Measurements from ENCODE around the gene P2RX1.
A peak's percentile ranks its signal among the peaks of the same experiment; 100 is the strongest.

The P2RX1 gene

GRCh38 chr17:3903051-3903825, 13.0 kb downstream of the P2RX1 start:
- no peak for DNase-seq

GRCh38 chr17:3900646-3901045, 15.6 kb downstream of the P2RX1 start:
- no peak for DNase-seq

- no peak for DNase-seq
These were observed 18.5 kb downstream of the P2RX1 start for GRCh38 chr17:3897731-3898130.

GRCh38 chr17:3896968-3897235, 19.4 kb downstream of the P2RX1 start:
- no peak for DNase-seq

GRCh38 chr17:3896108-3896967, 19.9 kb downstream of the P2RX1 start:
- DNase-seq, result peak; percentile 48

GRCh38 chr17:3895354-3895753, 20.9 kb downstream of the P2RX1 start:
- DNase-seq, result no peak

GRCh38 chr17:3894911-3895343, 21.3 kb downstream of the P2RX1 start:
- DNase-seq, result peak; percentile 15

- DNase-seq, result no peak
These were observed 22.1 kb downstream of the P2RX1 start for GRCh38 chr17:3894188-3894587.

GRCh38 chr17:3893720-3894116, 22.5 kb downstream of the P2RX1 start:
- no peak for DNase-seq

GRCh38 chr17:3893003-3893719, 23.1 kb downstream of the P2RX1 start, which contains the start of gene CAMKK1:
Gene CAMKK1 (minus strand): TSS chr17:3893053. CDS start chr17:3885687, 7,366 bp downstream.
- DNase-seq, result peak; percentile 91

GRCh38 chr17:3892095-3892998, 23.9 kb downstream of the P2RX1 start:
- peak; percentile 71 for DNase-seq

- no peak for DNase-seq
These were observed 24.6 kb downstream of the P2RX1 start for GRCh38 chr17:3891626-3892094.

GRCh38 chr17:3890878-3891219, 25.4 kb downstream of the P2RX1 start:
- DNase-seq, result no peak

GRCh38 chr17:3890082-3890877, 26.0 kb downstream of the P2RX1 start:
- DNase-seq, result peak; percentile 72

GRCh38 chr17:3889325-3890012, 26.8 kb downstream of the P2RX1 start:
- no peak for DNase-seq

GRCh38 chr17:3888343-3889171, 27.7 kb downstream of the P2RX1 start:
- peak; percentile 90 for DNase-seq

GRCh38 chr17:3887804-3888203, 28.5 kb downstream of the P2RX1 start:
- no peak for DNase-seq

- no peak for DNase-seq
These were observed 28.9 kb downstream of the P2RX1 start for GRCh38 chr17:3887394-3887793.

GRCh38 chr17:3886776-3887175, 29.5 kb downstream of the P2RX1 start:
- no peak for DNase-seq

GRCh38 chr17:3885970-3886369, 30.3 kb downstream of the P2RX1 start:
- DNase-seq, result no peak
